Measurements from ENCODE around the gene CLSTN1.

DNA sequence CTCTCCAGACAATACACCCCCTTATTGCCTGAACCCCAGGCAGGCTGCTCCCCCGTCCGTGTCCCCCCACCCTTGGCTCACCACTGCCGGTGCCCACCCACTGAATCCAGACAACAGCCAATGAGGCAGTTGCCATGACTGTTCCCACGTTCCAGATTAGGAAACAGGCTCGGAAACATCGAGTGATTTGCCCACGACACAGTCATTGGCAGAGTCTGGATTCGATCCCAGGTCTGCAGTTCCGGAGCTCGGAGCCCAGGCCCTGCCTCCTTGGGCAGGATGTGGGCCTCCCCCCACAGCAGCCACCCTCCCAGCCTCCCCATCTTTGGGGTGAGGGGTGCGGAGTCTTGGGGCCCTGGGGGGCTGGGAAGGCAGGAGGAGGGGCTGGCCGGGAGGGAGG is 20.3 kb upstream of the CLSTN1 start:
- no peak for TF ChIP-seq EZH2phosphoT487 (IDR thresholded peaks at IDR 0.05; ENCODE audit: insufficient read depth, low read depth)
- no peak for TF ChIP-seq EZH2 (IDR thresholded peaks at IDR 0.05; ENCODE audit: insufficient read depth, poor library complexity, severe bottlenecking)
